GM18519 (cell line): Measurements from ENCODE around the gene SLC43A1.
"Not testable (repeated sequence)": the region's sequence is repeated elsewhere in the genome, so short reads cannot be mapped to it uniquely, and the experiment has no call there.

ENCODE experiments used
- ATAC-seq: cut with Tn5 transposase; IDR thresholded peaks from one replicate; pipeline ENCODE4 v1.9.1; 2021; ENCODE audit warnings: mild to moderate bottlenecking, moderate library complexity; ENCODE audit not compliant: unreplicated experiment, low FRiP score

The SLC43A1 gene

DNA sequence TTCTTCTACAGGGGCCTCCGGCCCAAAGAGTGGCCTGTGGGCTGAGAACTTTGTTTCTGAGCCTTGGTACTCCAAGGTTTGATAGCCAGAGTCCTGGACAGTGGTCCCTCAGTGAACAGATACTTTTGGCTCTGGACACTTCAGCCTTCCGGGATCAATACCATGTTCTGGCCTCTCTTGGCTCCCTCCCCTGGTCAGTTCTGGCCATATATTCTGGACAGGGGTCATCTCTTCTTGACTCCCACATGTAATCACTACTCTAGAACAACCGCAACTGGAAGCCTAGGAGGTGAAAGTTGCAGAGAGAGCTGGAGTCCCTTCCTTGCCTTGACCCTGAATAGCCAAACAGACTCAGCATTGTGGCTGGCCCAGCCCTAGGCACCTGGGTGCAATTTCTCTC, 52.9 kb downstream of the SLC43A1 start:
- no peak for ATAC-seq

DNA sequence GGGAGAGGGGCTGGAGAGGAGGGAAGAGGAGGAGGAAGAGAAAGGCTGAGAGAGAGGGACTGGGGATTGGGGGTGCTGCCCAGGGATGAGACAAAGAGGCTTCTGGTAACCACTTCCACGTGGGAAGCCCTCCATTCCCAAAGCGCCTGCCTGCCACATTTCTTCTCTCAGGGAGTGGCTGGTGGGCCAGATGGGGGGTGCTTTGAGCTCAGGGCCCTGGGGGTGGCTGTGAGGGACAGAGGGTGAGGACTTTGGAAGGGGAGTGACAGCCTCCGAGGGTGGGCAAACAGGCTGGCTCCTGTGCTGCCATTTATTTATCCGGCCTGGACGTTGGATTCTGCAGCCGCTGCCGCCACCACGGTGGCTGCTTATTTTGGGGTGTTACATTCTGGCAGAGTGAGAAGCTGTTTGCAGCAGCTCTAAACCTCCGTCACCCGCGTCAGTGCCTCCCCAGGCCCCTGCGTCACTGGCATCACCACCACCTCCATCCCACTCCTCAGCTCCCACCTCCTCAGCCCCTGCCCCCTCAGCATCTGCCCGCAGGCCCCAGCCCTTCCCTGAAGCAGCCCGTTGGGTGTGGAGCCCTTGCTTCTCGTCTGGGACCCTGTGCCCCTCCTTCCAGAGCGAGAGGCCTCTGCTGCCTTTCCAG, 53.5 kb downstream of the SLC43A1 start:
- ATAC-seq, result no peak

DNA sequence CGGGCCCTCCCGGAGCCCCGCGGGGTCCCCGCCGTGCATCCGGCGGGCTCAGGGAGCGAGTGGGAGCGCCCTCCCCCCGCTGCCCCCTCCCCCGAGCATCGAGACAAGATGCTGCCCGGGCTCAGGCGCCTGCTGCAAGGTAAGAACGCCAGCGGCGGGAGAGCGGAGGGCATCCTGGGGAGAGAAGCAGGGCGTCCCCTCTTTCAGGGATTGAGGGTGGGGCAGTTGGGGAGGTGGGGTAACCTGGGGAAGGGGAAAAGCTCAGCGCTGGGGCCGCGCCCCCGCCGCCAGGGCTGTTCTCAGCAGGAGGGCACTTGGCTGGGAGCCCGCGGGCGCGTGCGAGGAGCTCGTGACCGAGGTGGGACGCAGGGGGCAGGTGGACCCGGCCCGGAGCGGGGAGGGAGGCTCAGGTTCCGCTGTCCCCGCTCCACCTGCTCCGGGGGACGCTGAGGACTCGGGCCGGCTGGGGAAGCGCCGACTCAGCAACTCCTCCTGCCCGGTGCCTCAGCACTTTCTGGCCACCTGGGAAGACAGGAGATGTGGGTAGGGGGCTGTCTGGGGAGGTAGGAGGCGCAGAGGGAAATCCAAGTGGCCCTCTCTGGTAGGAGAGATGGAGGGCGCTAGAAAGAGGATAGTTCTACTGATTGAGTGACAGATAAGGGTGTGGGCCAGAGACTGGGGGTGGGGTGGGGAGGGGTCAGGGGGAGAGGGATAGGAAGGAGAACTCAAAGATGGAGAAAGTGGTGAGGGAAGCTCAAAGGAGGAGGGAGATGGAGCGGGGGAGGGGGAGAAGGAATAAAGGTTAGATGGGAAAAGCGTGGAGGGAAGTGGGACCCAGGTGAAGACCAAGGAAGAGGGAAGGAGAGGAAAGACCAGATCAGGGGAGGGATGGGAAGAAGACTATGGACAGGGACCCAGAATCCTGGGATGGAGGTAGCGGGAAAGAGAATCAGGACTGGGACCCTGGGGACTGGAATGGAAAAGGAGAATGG, 54.4 kb downstream of the SLC43A1 start:
- ATAC-seq, result no peak

DNA sequence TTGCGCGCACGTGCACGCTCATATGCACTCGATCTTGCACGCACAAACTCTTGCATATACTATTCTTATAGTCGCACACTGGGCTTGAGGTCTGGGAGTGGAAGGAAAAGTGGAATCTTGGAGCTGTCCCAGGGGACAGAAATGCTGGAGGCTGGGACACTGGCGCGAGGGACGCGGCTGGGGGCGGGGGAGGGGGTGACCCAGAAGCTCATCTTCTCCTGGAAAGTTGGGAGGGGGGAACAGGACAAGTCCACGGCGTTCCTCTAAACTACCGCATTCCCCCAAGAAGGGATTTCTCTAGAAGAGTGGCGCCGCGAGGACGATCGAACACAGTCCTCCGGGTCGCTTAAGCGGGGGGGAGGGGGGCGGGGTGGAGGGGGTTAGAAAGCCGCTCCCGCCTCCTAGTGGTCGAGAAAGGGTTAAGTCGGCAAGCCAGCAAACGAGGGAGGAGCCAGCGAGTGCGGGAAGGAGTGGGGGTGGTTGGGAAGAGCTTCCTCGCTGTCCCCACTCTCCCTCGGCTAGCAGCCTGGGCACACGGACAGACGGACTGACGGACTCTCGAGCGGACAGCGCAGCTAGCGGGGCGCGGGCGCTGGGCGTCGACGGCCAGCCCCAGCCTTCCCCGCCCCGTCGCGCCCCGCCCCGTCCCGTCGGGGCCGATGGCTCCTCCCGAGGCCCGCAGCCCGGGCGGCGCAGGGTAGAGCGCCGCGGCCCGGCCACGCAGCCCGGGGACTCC, 55.3 kb downstream of the SLC43A1 start, which contains the start of gene RTN4RL2:
Gene RTN4RL2 (plus strand): TSS at position 507 of the 736 bp plus-strand sequence. CDS start 338 bp downstream, outside the sequence.
- no peak for ATAC-seq

DNA sequence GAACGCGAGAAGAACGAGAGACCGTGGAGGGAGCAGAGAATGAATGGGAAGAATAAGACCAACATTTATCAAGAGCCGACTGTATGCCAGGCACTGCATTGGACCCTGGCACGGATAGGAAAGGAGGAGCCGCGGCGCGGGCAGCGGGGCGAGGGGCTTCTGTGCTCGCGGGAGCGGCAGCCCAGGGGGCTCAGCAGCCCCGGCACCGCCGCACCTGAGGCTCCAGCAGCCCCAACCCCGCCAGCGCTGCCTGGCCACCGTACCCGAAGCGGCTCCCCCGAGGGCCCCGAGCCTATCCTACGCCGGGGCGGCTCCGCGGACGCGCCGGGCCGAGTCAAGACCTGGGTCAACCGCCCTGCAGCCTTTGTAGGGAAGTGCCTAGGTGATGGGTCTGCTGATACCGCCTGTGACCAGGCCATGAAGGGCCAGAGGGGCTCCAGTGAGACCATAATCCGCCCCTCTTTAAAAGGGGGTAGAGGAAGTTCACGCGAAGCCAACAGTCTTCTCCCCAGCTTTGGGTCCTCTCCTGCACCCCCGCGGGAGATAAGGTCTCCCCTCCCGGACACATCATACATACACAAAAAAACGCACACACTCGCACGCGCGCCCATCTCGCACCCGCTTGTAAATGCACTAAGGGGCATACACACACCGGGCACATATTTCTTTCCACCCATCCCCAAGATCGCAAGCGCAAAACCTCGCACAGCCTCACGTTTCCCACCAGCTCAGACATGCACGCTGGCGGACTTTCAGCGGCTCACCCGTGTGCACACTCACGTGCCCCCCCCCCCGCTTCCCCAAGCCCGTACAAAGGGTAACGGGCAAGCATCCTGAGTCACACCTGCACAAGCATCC, 56.1 kb downstream of the SLC43A1 start:
- ATAC-seq, result no peak

DNA sequence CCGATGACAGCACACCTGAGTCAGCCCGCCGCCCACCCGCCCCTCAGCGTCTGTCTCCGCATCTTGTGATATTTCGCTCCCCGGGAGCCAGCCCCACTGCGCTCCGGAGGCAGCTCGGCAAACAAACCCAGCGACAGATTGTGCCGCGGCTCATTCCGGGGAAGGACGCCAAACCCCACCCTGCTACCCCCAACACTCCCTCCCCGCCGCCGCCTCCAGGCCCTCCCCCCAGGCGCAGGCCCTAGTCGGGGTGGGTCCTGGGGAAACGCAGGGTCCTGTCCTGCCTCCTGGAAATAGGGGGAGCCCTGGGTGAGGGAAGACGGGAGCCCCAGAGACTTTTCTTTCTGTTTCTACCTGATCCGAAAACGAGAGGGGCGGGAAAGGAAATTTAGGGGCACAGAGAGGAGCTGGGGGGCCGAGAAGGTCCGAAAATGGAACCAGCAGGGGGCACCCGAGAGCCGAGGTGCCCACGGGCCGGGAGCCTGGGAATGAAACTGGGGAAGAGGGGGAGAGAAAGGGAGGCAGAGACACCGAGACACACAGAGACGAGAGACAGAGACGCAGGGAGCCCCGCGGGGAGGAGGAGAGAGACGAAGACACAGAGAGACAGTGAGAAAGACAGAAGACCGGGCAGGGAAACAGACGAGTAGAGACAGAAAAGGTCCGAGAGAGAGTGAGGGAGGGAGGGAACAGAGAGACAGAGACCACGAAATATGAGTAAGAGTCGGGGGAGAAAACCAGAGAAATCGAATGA, 56.9 kb downstream of the SLC43A1 start:
- no peak for ATAC-seq

DNA sequence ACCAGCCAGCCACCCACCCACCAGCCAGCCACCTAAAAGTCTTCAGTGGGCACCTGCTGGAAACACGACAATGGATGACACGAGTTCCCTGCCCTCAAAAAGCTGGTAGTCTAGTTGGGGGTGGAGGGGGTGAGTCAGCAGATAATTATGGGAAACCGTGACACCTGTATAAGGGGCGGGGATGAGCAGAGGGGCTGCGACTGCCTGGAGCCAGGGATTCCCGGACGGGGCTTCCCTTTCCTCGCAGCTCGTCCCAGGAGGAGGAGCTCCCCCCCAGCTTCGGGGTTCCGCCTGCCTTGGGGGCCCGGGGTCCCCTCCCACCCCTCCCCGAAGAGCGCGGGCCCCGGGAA, 57.5 kb downstream of the SLC43A1 start:
- no peak for ATAC-seq

DNA sequence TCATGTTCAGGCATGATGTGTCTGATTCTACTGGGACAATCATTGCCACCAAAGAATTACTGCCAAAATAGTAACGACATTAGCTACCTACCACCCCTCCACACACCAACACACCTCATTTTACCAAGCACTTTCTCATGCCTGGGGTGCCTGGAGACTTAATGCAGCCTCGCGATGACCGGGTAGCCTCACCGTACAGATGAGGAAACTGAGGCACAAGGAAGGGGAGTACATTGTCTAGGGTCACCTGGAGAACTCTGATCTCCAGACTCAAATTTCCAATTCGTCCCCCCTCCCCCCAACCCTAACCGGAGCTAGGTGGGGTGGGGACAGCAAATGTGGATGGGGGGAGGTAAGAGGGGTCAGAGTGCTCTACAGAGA, 57.9 kb downstream of the SLC43A1 start:
- peak; percentile 12 for ATAC-seq

DNA sequence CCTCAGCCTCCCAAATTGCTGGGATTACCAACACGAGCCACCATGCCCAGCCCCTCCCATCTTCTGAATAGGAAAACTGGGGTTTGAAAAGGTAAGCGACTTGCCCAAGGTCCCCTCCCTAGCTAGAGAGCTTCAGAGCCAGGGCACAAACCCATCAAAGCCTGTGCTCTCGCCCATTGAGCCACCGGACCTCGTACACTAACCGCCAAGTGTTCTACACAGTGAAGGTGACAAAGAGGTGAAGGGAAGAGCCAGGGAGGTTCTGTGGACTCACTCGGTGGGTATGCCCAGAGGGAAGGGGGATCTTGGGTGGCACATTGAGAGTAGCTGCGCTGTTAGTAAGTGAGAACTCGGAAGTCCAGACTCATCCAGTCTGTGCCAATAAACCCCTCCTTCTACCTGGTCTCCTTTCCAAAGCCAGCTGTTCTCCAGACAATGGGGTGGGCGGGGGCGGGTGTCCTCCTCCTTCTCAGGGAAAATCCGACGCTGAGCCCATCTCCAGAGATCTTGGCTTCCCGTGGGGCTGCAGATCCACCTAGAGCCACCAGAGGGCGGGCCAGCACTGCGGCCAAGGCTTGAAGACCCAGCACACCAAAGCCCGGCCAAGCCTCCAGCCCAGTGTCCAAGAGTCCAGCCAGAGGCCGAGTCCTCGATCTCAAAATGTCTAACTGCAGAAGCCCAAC, 58.4 kb downstream of the SLC43A1 start:
- ATAC-seq, result peak; percentile 43

DNA sequence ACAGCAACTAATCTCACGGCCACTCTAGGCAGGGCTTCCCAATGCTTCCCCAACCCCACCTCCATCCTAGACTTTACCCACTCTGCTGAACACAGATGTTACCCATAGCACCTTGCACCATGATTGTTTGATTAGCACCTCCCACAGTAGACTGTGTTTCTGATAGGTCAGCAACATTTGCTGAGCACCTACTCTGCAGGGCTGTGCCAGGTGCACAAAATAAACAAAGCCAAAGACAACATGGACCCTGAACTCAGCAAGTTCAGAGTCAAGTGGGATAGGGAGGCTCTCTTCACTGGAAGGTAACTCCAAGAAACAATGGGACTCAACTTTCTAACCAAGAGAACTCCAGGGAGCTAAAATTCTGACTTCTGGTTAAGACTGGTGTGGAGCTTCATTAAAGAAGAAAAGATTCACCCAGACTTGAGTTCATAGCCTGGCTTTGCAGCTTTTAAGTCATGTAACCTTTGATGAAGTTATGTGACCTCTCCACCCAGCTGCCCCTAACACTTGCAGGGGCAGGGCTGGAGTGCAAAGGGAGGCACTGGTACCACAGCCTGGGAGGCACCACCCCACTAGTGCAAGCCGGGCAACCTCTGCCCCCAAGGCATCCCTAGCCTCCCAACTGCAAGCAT, 61.8 kb downstream of the SLC43A1 start:
- ATAC-seq, result no peak

DNA sequence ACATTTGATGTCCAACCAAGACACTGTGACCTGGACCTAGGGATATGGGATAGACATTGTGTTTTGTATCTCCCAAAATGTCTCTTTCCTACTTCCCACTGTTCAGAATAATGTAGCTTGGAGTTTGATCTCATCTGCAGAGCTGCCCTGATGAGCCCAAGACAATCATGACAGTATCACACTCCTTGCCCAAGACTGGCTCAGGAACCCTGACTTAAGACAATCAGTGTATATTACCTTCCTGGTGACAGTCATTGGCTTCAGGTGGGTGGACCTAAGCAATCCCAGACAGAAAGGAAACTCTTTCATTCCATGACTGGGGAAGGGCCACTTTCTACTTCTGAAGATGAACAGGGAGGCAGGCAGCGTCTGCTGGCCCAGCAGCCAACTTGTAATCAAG, 69.4 kb downstream of the SLC43A1 start:
- ATAC-seq, result no peak

DNA sequence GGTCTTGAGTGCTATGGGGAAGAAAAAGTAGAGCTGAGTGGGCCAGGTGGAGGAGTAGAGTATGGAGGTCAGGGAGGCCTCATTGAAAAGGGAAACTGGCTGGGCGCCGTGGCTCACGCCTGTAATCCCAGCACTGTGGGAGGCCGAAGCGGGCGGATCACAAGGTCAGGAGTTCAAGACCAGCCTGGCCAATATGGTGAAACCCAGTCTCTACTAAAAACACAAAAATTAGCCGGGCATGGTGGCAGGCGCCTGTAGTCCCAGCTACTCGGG, 70.4 kb downstream of the SLC43A1 start:
- ATAC-seq, result not testable (repeated sequence)

DNA sequence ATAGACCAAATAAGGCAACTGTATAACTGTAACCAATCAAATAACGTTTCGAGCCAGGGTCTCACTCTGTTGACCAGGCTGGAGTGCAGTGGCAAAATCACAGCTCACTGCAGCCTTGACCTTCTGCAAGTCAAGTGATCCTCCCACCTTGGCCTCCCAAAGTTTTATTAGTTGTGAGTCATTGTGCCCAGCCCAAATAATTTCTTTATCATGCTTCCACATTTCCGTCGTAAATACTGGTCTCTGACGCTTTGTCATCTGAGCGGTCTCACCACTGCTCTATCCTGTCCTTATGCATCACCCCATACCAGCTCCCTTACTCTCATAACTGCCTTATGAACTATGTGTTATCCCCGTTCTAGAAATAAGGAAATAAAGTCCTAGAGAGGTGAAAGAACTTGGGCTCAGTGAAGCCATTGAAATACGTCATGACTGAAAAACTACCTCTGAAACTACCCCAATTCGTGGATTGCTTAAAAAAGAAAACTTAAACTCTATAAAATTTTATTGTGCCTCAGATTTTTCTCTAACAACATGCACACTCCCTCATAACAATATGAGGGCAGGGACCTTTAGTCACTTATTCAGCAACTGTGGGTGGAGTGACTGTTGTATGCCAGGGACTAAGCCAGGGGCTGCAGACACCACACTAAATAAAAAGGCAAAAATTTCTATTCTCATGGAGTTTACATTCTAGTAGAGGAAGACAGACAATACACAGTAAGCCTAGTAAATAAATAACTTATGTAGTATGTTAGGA, 71.0 kb downstream of the SLC43A1 start:
- ATAC-seq, result no peak

DNA sequence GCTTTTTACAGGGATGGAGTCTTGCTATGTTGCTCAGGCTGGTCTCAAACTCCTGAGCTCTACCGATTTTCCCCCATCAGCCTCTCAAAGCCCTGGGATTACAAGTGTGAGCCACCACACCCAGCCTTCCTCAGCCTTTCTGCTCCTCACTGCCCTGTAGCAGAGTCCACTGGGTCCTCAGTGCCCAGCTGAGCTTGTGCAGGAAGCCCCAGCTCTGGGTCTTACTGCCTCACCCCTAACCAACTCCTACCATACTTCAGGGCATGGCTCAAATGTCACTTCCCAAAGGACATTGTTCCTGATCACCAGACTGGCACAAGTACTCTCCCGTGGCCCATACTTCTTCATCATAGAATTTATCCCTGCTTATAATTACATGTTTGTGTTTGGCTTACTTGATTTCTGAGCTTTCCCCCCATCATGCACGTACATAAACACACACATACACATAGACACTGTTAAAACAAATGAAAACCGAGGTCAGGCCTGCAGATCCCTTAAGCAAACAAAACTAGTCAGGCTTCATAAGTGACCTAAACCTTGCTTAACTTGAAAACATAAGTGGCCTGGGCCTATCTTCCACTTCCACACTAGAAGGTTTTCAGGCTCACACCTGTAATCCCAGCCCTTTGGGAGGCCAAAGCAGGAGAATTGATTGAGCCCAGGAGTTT, 74.6 kb downstream of the SLC43A1 start:
- no peak for ATAC-seq

DNA sequence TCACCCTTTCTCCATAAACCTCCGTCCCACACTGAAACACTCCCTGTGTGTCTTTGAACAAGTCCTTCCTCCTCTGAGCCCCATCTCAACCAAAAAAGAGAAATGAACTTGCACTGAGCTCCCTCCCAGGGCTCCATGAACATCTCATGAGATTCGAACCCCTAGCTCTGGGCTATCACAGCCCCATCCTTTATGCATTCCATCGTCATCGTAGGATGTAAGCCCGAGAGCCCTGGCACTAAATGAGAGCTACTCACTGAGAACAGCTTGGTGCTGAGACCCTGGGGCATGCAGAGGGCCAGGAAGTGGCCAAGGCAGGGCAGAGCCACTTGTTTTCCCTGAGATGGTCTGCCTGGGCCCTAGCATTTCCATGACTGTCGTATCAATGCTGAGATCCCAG, 75.7 kb downstream of the SLC43A1 start:
- no peak for ATAC-seq

DNA sequence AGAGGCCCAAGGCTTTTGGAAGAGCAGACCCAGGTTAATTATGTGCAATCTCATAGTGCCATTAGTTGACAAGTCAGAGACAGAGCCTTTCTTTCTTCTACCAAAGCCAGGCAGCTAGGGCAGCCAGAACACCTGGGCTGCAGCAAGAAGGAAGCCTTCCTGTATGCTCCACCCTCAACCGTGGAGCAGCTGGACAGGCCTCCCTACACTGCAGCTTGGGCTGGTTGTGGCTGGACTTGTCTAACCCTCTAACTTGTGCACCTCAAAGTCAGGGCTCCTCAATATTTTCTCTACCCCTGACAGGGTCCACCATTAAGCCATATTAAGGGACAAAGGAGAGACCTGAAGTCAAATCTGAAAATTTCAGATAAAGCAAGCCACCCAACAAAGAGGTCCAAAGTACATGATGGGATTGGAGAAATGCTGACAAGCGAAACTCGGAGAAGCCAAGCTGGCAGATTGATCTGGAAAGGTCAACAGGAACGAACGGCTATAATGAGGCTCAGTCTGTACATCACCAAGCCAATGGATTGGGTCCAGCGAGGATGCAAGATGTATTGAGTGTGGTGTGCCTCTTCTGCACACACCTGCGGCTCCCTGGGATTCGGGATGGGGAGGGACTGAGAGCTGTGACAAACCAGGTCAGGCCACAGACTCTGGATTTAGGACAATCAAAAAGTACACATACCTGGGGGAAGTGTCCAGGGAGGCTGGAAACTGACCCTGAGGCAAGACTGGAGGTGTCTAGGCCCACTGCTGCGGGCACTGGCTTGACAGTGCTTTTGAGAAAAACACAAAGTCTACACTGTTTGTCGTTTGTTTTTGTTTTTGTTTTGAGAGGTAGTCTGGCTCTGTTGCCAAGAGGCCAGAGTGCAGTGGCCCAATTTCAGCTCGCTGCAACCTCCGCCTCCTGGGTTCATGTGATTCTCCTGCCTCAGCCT, 76.9 kb downstream of the SLC43A1 start:
- ATAC-seq, result no peak
